HCEC 1CT (cell line): Measurements from ENCODE around the gene PCDHGA4.
"Not testable (repeated sequence)": the region's sequence is repeated elsewhere in the genome, so short reads cannot be mapped to it uniquely, and the experiment has no call there.

Source experiments
- DNase-seq: peaks from one replicate; pipeline ENCODE4 v3.0.0-alpha.2; 2017

PCDHGA4 gene

GRCh38 chr5:141354900-141355469 lies at the start of gene PCDHGA4:
Gene PCDHGA4, plus strand, starts transcription at chr5:141355021. Its CDS starts 87 bp downstream, at chr5:141355108.
- DNase-seq, result no peak

- no peak for DNase-seq
Measured at GRCh38 chr5:141306630-141307029, 48.2 kb upstream of the PCDHGA4 start.

- DNase-seq, result no peak
Measured at GRCh38 chr5:141313711-141314110, 41.1 kb upstream of the PCDHGA4 start.

- DNase-seq, result not testable (repeated sequence)
Measured at GRCh38 chr5:141316963-141317362, 37.9 kb upstream of the PCDHGA4 start.

- no peak for DNase-seq
Measured at GRCh38 chr5:141319202-141319601, 35.6 kb upstream of the PCDHGA4 start.

- DNase-seq, result no peak
Measured at GRCh38 chr5:141319699-141320098, 35.1 kb upstream of the PCDHGA4 start.

GRCh38 chr5:141320225-141321169 lies 34.3 kb upstream of the PCDHGA4 start, which contains the start of gene TAF7:
Gene TAF7, minus strand, starts transcription at chr5:141320784. Its CDS starts 740 bp downstream, at chr5:141320044.
- peak; percentile 88 for DNase-seq

- no peak for DNase-seq
Measured at GRCh38 chr5:141322261-141322660, 32.6 kb upstream of the PCDHGA4 start.

- peak; percentile 78 for DNase-seq
Measured at GRCh38 chr5:141326088-141326854, 28.6 kb upstream of the PCDHGA4 start.

GRCh38 chr5:141328231-141328630 lies 26.6 kb upstream of the PCDHGA4 start:
- DNase-seq, result no peak

- DNase-seq, result peak; percentile 51
Measured at GRCh38 chr5:141330299-141331080, 24.3 kb upstream of the PCDHGA4 start, which contains the start of gene PCDHGA1. Gene PCDHGA1, plus strand, starts transcription at chr5:141330514.

- DNase-seq, result not testable (repeated sequence)
Measured at GRCh38 chr5:141332571-141332970, 22.2 kb upstream of the PCDHGA4 start.

- peak; percentile 32 for DNase-seq
Measured at GRCh38 chr5:141338538-141339306, 16.1 kb upstream of the PCDHGA4 start, which contains the start of gene PCDHGA2. Gene PCDHGA2, plus strand, starts transcription at chr5:141338760.

GRCh38 chr5:141340781-141341354 lies 14.0 kb upstream of the PCDHGA4 start:
- not testable (repeated sequence) for DNase-seq

GRCh38 chr5:141342773-141343172 lies 12.0 kb upstream of the PCDHGA4 start:
- DNase-seq, result no peak

- no peak for DNase-seq
Measured at GRCh38 chr5:141343242-141343952, 11.4 kb upstream of the PCDHGA4 start, which contains the start of gene PCDHGA3. Gene PCDHGA3, plus strand, starts transcription at chr5:141343829. Its CDS starts 205 bp downstream, at chr5:141344034.

GRCh38 chr5:141343953-141344463 lies 10.8 kb upstream of the PCDHGA4 start:
- no peak for DNase-seq

GRCh38 chr5:141345327-141345726 lies 9.5 kb upstream of the PCDHGA4 start:
- DNase-seq, result no peak

- DNase-seq, result not testable (repeated sequence)
Measured at GRCh38 chr5:141346017-141346416, 8.8 kb upstream of the PCDHGA4 start.
